ENCODE measurements around the gene FRMD8. TPM values are rescaled to one million over a fixed set of nuclear protein-coding genes. Genes with fewer than 3 reads are reported as not detected.

Gene FRMD8
- total and polyA plus RNA-seq, 9 of the 15 experiments (the other 6 are each of a cell fraction or from before 2014, with no cell fraction given): 4.5 to 54.5 (median 15.8) TPM

GRCh38 chr11:65454696-65455456, 68.4 kb downstream of the FRMD8 start (continued):
- TF ChIP-seq KLF13 (tag; IDR thresholded peaks at IDR 0.05; ENCODE audit: borderline replicate concordance, low read depth): peak; percentile 64; the same call in 1 of the 2 replicates
- TF ChIP-seq NFIC (IDR thresholded peaks at IDR 0.05): peak; percentile 69
- 0 out of 2 replicates have a peak, but pooled peaks have one; percentile 47 for TF ChIP-seq MBD2 (IDR thresholded peaks at IDR 0.05; ENCODE audit: borderline replicate concordance, low read depth)
- TF ChIP-seq ELF1 (tag; IDR thresholded peaks at IDR 0.05): no peak
- peak; percentile 97 for TF ChIP-seq POLR2G (IDR thresholded peaks at IDR 0.05; ENCODE audit: low read depth, low read length)
- no peak for TF ChIP-seq ZNF347 (CRISPR knock-in tag; IDR thresholded peaks at IDR 0.05; ENCODE audit: low read depth)
- TF ChIP-seq ZNF197 (CRISPR knock-in tag; IDR thresholded peaks at IDR 0.05; ENCODE audit: low read depth): no peak
- no peak for TF ChIP-seq ZNF184 (CRISPR knock-in tag; IDR thresholded peaks at IDR 0.05)
- no peak for TF ChIP-seq MAFF (IDR thresholded peaks at IDR 0.05; ENCODE audit: low read length)
- no peak for TF ChIP-seq KDM4B (IDR thresholded peaks at IDR 0.05; ENCODE audit: borderline replicate concordance in 2 of 2, low read depth in 1 of 2)
- no peak for TF ChIP-seq RFX7 (CRISPR knock-in tag; IDR thresholded peaks at IDR 0.05)
- TF ChIP-seq SIN3A (IDR thresholded peaks at IDR 0.05; ENCODE audit: borderline replicate concordance in 2 of 2, control insufficient read depth in 1 of 2, low read depth in 2 of 2, low read length in 2 of 2): peak; percentile 71 to 85; a peak in 2 of 4 replicates
- TF ChIP-seq, protein P1, sequence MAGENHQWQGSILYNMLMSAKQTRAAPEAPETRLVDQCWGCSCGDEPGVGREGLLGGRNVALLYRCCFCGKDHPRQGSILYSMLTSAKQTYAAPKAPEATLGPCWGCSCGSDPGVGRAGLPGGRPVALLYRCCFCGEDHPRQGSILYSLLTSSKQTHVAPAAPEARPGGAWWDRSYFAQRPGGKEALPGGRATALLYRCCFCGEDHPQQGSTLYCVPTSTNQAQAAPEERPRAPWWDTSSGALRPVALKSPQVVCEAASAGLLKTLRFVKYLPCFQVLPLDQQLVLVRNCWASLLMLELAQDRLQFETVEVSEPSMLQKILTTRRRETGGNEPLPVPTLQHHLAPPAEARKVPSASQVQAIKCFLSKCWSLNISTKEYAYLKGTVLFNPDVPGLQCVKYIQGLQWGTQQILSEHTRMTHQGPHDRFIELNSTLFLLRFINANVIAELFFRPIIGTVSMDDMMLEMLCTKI (IDR thresholded peaks at IDR 0.05; ENCODE audit: partially characterized antibody): no peak
- TF ChIP-seq ZEB2 (IDR thresholded peaks at IDR 0.05): 0 out of 2 replicates have a peak, but pooled peaks have one; percentile 10
- TF ChIP-seq MIER1 (IDR thresholded peaks at IDR 0.05; ENCODE audit: low read depth): no peak
- no peak for TF ChIP-seq SIRT6 (IDR thresholded peaks at IDR 0.05; ENCODE audit: low read depth, low read length)
- no peak for TF ChIP-seq LEF1 (IDR thresholded peaks at IDR 0.05)
- TF ChIP-seq ZNF511 (CRISPR knock-in tag; IDR thresholded peaks at IDR 0.05): no peak
- peak; percentile 59 for TF ChIP-seq BHLHE40 (IDR thresholded peaks at IDR 0.05; ENCODE audit: low read length)
- TF ChIP-seq MXI1 (IDR thresholded peaks at IDR 0.05; ENCODE audit: low read depth, low read length): no peak
- TF ChIP-seq TBP (optimal IDR thresholded peaks at IDR 0.05; ENCODE audit: low read depth, low read length): peak; percentile 98
- TF ChIP-seq CTBP1 (IDR thresholded peaks at IDR 0.05; ENCODE audit: borderline replicate concordance): peak; percentile 87; the same call in 1 of the 2 replicates
- no peak for TF ChIP-seq MCM3 (IDR thresholded peaks at IDR 0.05)
- no peak for TF ChIP-seq GATAD2B (IDR thresholded peaks at IDR 0.05; ENCODE audit: borderline replicate concordance)
- TF ChIP-seq BACH1 (tag; IDR thresholded peaks at IDR 0.05): no peak
- TF ChIP-seq HCFC1 (IDR thresholded peaks at IDR 0.05; ENCODE audit: low read depth, low read length): no peak; the same call in 1 of the 2 replicates
- peak; percentile 73; the same call in 1 of the 2 replicates for TF ChIP-seq ZBTB17 (CRISPR knock-in tag; IDR thresholded peaks at IDR 0.05)

Measured in K562 (cell line).